Measurements from ENCODE around the gene QSOX1.

Gene QSOX1

GRCh38 chr1:180234369-180235076 lies 79.9 kb downstream of the QSOX1 start:
- TF ChIP-seq, protein P1, sequence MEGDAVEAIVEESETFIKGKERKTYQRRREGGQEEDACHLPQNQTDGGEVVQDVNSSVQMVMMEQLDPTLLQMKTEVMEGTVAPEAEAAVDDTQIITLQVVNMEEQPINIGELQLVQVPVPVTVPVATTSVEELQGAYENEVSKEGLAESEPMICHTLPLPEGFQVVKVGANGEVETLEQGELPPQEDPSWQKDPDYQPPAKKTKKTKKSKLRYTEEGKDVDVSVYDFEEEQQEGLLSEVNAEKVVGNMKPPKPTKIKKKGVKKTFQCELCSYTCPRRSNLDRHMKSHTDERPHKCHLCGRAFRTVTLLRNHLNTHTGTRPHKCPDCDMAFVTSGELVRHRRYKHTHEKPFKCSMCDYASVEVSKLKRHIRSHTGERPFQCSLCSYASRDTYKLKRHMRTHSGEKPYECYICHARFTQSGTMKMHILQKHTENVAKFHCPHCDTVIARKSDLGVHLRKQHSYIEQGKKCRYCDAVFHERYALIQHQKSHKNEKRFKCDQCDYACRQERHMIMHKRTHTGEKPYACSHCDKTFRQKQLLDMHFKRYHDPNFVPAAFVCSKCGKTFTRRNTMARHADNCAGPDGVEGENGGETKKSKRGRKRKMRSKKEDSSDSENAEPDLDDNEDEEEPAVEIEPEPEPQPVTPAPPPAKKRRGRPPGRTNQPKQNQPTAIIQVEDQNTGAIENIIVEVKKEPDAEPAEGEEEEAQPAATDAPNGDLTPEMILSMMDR (conservative IDR thresholded peaks at IDR 0.05; ENCODE audit: low read length): no peak
- H3K4me3 ChIP-seq (ENCODE audit: low read length): no peak overlapping the region
- DNase-seq (ENCODE audit: low read depth): no peak

DNA sequence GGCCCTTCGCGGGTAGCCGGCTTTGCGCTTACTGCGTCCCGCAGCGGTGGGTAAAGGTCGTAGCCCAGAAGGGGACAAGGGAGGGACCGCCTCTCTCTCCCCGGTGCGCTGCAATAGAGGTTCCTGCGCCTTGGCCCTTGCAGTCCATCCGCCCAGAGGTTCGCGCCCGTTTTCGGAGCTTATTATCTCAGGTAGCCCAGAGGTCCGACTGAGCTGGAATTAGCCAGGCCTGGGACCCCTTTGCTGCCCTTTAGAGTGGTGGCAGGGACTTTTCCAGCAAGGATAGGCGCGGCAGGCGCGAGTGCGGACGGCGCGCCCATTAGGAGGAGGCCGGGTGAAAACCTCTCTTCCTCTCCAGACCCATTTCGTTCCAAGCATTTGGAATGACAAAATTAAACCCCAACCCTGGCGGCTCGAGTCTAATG lies 80.4 kb downstream of the QSOX1 start:
- no peak overlapping the region for H3K4me3 ChIP-seq (ENCODE audit: low read length)

GRCh38 chr1:180235502-180236239 lies 81.0 kb downstream of the QSOX1 start:
- TF ChIP-seq, protein P1 (conservative IDR thresholded peaks at IDR 0.05; ENCODE audit: low read length): no peak
- no peak for DNase-seq (ENCODE audit: low read depth)
- no peak overlapping the region for H3K4me3 ChIP-seq (ENCODE audit: low read length)

More for the DNA sequence above, 80.4 kb downstream of the QSOX1 start:
- TF ChIP-seq, protein P1 (conservative IDR thresholded peaks at IDR 0.05; ENCODE audit: low read length): no peak
- no peak for DNase-seq (ENCODE audit: low read depth)

GRCh38 chr1:180236698-180237509 lies 82.2 kb downstream of the QSOX1 start:
- TF ChIP-seq, protein P1 (conservative IDR thresholded peaks at IDR 0.05; ENCODE audit: low read length): no peak
- DNase-seq (ENCODE audit: low read depth): no peak
- H3K4me3 ChIP-seq (ENCODE audit: low read length): no peak overlapping the region

DNA sequence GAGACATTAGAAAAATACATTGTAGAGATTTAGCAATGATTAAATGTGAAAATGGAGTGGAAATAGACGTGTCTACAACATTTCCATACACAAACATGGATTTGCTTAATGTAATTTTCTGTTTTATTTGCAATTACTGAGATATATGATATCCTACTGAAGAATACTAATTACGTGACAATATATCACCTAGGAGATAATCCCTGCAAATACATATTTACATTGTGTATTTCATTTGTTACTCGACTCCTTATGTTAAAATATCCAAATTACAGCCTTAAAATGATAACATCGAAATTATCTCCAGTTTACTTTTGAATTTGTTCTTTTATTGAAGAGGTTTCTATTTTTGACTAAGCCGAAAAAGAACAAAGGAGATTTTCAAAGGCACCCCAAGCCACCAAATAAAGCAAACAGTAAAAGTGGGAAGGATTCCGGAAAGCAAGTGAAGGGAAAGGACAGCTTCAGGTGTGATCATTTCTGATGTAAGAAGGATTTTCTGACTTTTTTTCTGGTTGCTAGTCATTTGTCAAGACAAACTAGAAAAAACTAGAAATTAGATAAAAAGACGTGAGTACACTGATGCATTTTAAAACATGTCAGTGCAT lies 83.3 kb downstream of the QSOX1 start:
- DNase-seq (ENCODE audit: low read depth): no peak
- TF ChIP-seq, protein P1 (conservative IDR thresholded peaks at IDR 0.05; ENCODE audit: low read length): no peak
- H3K4me3 ChIP-seq (ENCODE audit: low read length): no peak overlapping the region

DNA sequence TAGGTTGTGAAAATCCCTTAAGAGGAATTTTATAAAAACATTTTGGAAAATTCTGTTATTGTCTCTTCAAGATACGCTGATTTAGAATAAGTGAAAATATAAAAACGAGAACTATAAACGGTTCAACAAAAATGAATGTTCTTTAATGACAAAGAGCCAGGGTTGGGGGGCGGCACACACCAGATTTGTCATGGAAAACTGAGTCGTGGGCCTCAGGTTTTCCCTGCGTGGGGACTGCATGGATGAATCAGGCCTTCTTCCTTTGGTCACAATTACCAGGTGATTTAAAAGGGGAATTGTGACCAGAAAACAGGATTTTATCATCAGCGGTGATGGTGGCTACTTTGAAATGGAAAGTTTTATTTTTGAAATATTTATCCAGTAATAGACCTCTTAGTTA lies 84.0 kb downstream of the QSOX1 start:
- no peak for DNase-seq (ENCODE audit: low read depth)
- TF ChIP-seq, protein P1 (conservative IDR thresholded peaks at IDR 0.05; ENCODE audit: low read length): no peak
- H3K4me3 ChIP-seq (ENCODE audit: low read length): no peak overlapping the region

Data from AG10803 (cell line).